Spleen (tissue), 11 donors: ENCODE data around the gene APOC3. TPM values are rescaled to one million over a fixed set of nuclear protein-coding genes. Genes with fewer than 3 reads are reported as not detected.

ENCODE experiments used
- DNase-seq: peaks from one replicate; pipeline ENCODE4 v3.0.0-alpha.2; 2020
- H3K27ac ChIP-seq, 8 donors: fragments of 200-600 bp; sonication (generic) in 7 of 8; 1 replicate in 4 of 8; 2 replicates in 4 of 8; pipeline versions ENCODE4 v1.5.0 to v1.8.0; 2016 to 2021; ENCODE audit warnings: inconsistent platforms in 4 of 8, mild to moderate bottlenecking in 4 of 8, moderate library complexity in 1 of 8
- H3K27me3 ChIP-seq, 7 donors: fragments of 200-600 bp; sonication (generic) in 6 of 7; replicated peaks in 1 of 7; 1 replicate in 4 of 7; 2 replicates in 3 of 7; pipeline versions ENCODE4 v1.5.0 to v1.8.0; 2016 to 2021; ENCODE audit warnings: inconsistent platforms in 3 of 7, mild to moderate bottlenecking in 1 of 7
- H3K36me3 ChIP-seq, 6 donors: fragments of 200-600 bp; sonication (generic) in 5 of 6; 1 replicate in 4 of 6; 2 replicates in 2 of 6; pipeline versions ENCODE4 v1.5.0 to v1.8.0; 2016 to 2021; ENCODE audit warnings: inconsistent platforms in 2 of 6
- H3K4me1 ChIP-seq, 6 donors: fragments of 200-600 bp; sonication (generic) in 5 of 6; 1 replicate in 3 of 6; 2 replicates in 3 of 6; pipeline versions ENCODE4 v1.5.0 to v1.8.0; 2016 to 2021; ENCODE audit warnings: inconsistent platforms in 3 of 6
- H3K4me3 ChIP-seq, 8 donors: fragments of 200-600 bp; sonication (generic) in 7 of 8; 1 replicate in 4 of 8; 2 replicates in 4 of 8; pipeline versions ENCODE4 v1.5.0 to v1.8.0; 2016 to 2021; ENCODE audit warnings: inconsistent platforms in 4 of 8, mild to moderate bottlenecking in 4 of 8, moderate library complexity in 2 of 8
- H3K9me3 ChIP-seq, 8 donors: fragments of 200-600 bp; sonication (generic) in 7 of 8; 1 replicate in 4 of 8; 2 replicates in 4 of 8; pipeline versions ENCODE4 v1.5.0 to v1.8.0; 2016 to 2021; ENCODE audit warnings: inconsistent platforms in 4 of 8
- POLR2A ChIP-seq, 3 donors: fragments of 450-650 bp; IDR thresholded peaks; one replicate each; pipeline ENCODE4 v1.5.1; 2017; ENCODE audit warnings: antibody characterized with exemption in 3 of 3, mild to moderate bottlenecking in 1 of 3
- POLR2AphosphoS5 ChIP-seq, 3 donors: sonication (generic); formaldehyde crosslinking; IDR thresholded peaks; one replicate each; pipeline ENCODE4 v1.5.1; 2017; ENCODE audit warnings: antibody characterized with exemption in 3 of 3
- whole genome bisulfite sequencing, 5 donors: extraction: QIAGEN DNeasy Blood & Tissue Kit in 3 of 5; methylation state at CpG; one replicate each; pipeline versions ENCODE4 v1.1.5 to v1.1.7; 2013 to 2018; 5-methylcytosine and 5-hydroxymethylcytosine counted together
- intact Hi-C: fragments of 100-400 bp; cut with DNase I; formaldehyde crosslinking; loops from one replicate; pipeline ENCODE4 v1.15.0; 2023; ENCODE audit warnings: low total_unique reads
- polyA plus RNA-seq, 3 donors: library from polyadenylated mRNA; stranded (reverse); fragments of 200-250 nt; gene quantifications; one replicate each; pipeline ENCODE4 v1.2.1, GENCODE V29; 2013
- total RNA-seq, 7 donors: library from RNA; depleted of rRNA in 3 of 7; stranded (reverse); fragments of >200 nt in 3 of 7; fragmentation: NEBNext Ultra II Directional in 4 of 7; extraction: Animal tissue kit (Norgen Biotek cat#: 25700) in 4 of 7; gene quantifications; one replicate each; pipeline versions ENCODE4 v1.1.0 to v1.2.1, GENCODE V29; 2016 to 2021
- TF ChIP-seq, protein P1 (sequence below), 11 experiments: fragments of 200-600 bp in 7 of 11; fragments of 450-650 bp in 4 of 11; sonication (generic) in 4 of 11; IDR thresholded peaks in 8 of 11; conservative IDR thresholded peaks in 3 of 11; 1 replicate in 7 of 11; 2 replicates in 4 of 11; pipeline versions ENCODE4 v1.4.0 to v1.8.0; 2016 to 2021; ENCODE audit warnings: antibody characterized with exemption in 11 of 11, inconsistent platforms in 4 of 11, mild to moderate bottlenecking in 1 of 11
- donor health status: healthy with polysubstance abuse.
- donor health status: DM: no; HTN: no; CAD: no; lungs with moderate emphysema.
- donor health status: DM: no; HTN: no; CAD: no.
- donor health status: Bipolar disorder and iron deficiency.
- donor health status: healthy.
- donor health status: DM: no; HTN: no; CAD: no.
- donor health status: DM: yes; HTN: yes; CAD: no.

Gene APOC3
- total and polyA plus RNA-seq, 10 donors, result 0.70 TPM; not detected in 9

GRCh38 chr11:116835791-116836631 is 6.3 kb downstream of the APOC3 start:
- no peaks in the 10 kb centered on the region for H3K36me3 ChIP-seq
- H3K4me1 ChIP-seq, result peaks cover 9 to 37% (median 21%) of the 10 kb centered on the region in 6 donors
- H3K9me3 ChIP-seq, result no peaks in the 10 kb centered on the region
- H3K27me3 ChIP-seq, result peaks cover 0 to 8% (median 0%) of the 10 kb centered on the region in 7 donors
- peak overlapping the region; percentile 0 to 81 (median 67) for H3K27ac ChIP-seq
- WGBS, 5 donors, result 11 to 20% (median 13%) methylated on average over 28 to 57 of the region's 57 CpGs
- DNase-seq, result peak; percentile 94
- TF ChIP-seq POLR2A (IDR thresholded peaks at IDR 0.05), result no peak
- TF ChIP-seq, protein P1, sequence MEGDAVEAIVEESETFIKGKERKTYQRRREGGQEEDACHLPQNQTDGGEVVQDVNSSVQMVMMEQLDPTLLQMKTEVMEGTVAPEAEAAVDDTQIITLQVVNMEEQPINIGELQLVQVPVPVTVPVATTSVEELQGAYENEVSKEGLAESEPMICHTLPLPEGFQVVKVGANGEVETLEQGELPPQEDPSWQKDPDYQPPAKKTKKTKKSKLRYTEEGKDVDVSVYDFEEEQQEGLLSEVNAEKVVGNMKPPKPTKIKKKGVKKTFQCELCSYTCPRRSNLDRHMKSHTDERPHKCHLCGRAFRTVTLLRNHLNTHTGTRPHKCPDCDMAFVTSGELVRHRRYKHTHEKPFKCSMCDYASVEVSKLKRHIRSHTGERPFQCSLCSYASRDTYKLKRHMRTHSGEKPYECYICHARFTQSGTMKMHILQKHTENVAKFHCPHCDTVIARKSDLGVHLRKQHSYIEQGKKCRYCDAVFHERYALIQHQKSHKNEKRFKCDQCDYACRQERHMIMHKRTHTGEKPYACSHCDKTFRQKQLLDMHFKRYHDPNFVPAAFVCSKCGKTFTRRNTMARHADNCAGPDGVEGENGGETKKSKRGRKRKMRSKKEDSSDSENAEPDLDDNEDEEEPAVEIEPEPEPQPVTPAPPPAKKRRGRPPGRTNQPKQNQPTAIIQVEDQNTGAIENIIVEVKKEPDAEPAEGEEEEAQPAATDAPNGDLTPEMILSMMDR (IDR thresholded peaks at IDR 0.05 in 8 of 11, conservative IDR thresholded peaks at IDR 0.05 in 3 of 11), result peak in 10 of 11 experiments; percentile 34 to 68 (median 56)
- peak; percentile 56 to 84 (median 75) for TF ChIP-seq POLR2AphosphoS5 (IDR thresholded peaks at IDR 0.05)
- intact Hi-C loops, result no loop called here
- H3K4me3 ChIP-seq, result peak overlapping the region; percentile 27 to 72 (median 48)

- Histone ChIP-seq H3K9me3 (no peaks in the 10 kb centered on the region), H3K4me3 (no peak overlapping the region), H3K36me3 (no peaks in the 10 kb centered on the region), H3K4me1 (peaks cover 9 to 39% (median 22%) of the 10 kb centered on the region in 6 donors), H3K27me3 (peaks cover 0 to 8% (median 0%) of the 10 kb centered on the region in 7 donors), H3K27ac (peak overlapping the region in 3 of 8 donors; percentile 66 to 81 (median 72))
- DNase-seq, result peak; percentile 65
- WGBS, 5 donors, result 73 to 96% (median 88%) methylated on average over 7 of the region's 7 CpGs
- no peak for TF ChIP-seq POLR2A (IDR thresholded peaks at IDR 0.05)
- TF ChIP-seq POLR2AphosphoS5 (IDR thresholded peaks at IDR 0.05), result no peak
- TF ChIP-seq, protein P1 (IDR thresholded peaks at IDR 0.05 in 8 of 11, conservative IDR thresholded peaks at IDR 0.05 in 3 of 11), result no peak
- intact Hi-C loops, result no loop called here
Observed at GRCh38 chr11:116836632-116836991, 6.9 kb downstream of the APOC3 start.

GRCh38 chr11:116837231-116838091 is 7.8 kb downstream of the APOC3 start, which contains the start of gene APOA1:
TSS of gene APOA1 (minus strand) at chr11:116837622. CDS start at chr11:116837387, 235 bp downstream.
- peak within 1 kb of the TSS in 3 of 8 donors; percentile 66 to 81 (median 72) for H3K27ac ChIP-seq
- no peak for TF ChIP-seq POLR2A (IDR thresholded peaks at IDR 0.05)
- TF ChIP-seq, protein P1 (IDR thresholded peaks at IDR 0.05 in 8 of 11, conservative IDR thresholded peaks at IDR 0.05 in 3 of 11), result no peak
- no peak for TF ChIP-seq POLR2AphosphoS5 (IDR thresholded peaks at IDR 0.05)
- H3K4me1 ChIP-seq, result peaks cover 9 to 39% (median 22%) of the 10 kb centered on the region in 6 donors
- intact Hi-C loops, result no loop called here
- peaks cover 0 to 8% (median 0%) of the 10 kb centered on the region in 7 donors for H3K27me3 ChIP-seq
- peak; percentile 69 for DNase-seq
- no peak within 1 kb of the TSS for H3K4me3 ChIP-seq
- no peaks in the 10 kb centered on the region for H3K9me3 ChIP-seq
- H3K36me3 ChIP-seq, result peaks cover 0 to under 1% (median 0%) of the 10 kb centered on the region in 6 donors
- WGBS, 5 donors, result 62 to 85% (median 82%) methylated on average over 16 to 19 of the region's 19 CpGs
